Transverse colon (tissue), 4 donors: Measurements from ENCODE around the gene TMEM106C.

Source experiments
- EP300 ChIP-seq: sonication (generic); formaldehyde crosslinking; IDR thresholded peaks from one replicate; pipeline ENCODE4 v1.6.1; 2017; ENCODE audit warnings: antibody characterized with exemption, low read depth
- POLR2A ChIP-seq: fragments of 450-650 bp; IDR thresholded peaks from one replicate; pipeline ENCODE4 v1.6.1; 2016; ENCODE audit warnings: antibody characterized with exemption, mild to moderate bottlenecking, moderate library complexity
- POLR2AphosphoS5 ChIP-seq, 3 donors: sonication (generic); formaldehyde crosslinking; IDR thresholded peaks; one replicate each; pipeline ENCODE4 v1.6.1; 2016; ENCODE audit warnings: antibody characterized with exemption in 3 of 3
- TF ChIP-seq, protein P1 (sequence below), 5 experiments: fragments of 200-600 bp in 3 of 5; fragments of 450-650 bp in 2 of 5; sonication (generic) in 3 of 5; IDR thresholded peaks; 1 replicate in 2 of 5; 2 replicates in 3 of 5; pipeline ENCODE4 v1.5.1; 2016 to 2017; ENCODE audit warnings: antibody characterized with exemption in 5 of 5, inconsistent platforms in 3 of 5, mild to moderate bottlenecking in 2 of 5, moderate library complexity in 1 of 5

DNA sequence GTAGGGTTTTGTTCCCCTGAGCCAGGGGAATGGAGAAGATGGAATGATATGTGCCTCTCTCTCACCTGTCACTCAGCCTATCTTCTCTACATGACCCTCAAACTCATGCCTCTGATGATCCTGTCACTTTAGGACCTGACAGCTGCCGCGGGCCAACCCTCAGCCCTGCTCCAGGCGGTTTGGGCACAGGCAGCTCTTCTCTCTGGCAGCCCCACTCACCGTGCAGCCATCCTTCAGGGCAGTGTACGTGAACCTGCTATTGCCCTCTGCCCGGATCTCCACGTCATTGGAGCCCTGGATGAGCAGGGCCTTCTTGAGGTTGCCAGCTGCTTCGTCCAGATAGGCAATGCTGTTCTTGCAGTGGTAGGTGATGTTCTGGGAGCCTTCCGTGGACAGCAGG is 10.5 kb downstream of the TMEM106C start:
- TF ChIP-seq, protein P1, sequence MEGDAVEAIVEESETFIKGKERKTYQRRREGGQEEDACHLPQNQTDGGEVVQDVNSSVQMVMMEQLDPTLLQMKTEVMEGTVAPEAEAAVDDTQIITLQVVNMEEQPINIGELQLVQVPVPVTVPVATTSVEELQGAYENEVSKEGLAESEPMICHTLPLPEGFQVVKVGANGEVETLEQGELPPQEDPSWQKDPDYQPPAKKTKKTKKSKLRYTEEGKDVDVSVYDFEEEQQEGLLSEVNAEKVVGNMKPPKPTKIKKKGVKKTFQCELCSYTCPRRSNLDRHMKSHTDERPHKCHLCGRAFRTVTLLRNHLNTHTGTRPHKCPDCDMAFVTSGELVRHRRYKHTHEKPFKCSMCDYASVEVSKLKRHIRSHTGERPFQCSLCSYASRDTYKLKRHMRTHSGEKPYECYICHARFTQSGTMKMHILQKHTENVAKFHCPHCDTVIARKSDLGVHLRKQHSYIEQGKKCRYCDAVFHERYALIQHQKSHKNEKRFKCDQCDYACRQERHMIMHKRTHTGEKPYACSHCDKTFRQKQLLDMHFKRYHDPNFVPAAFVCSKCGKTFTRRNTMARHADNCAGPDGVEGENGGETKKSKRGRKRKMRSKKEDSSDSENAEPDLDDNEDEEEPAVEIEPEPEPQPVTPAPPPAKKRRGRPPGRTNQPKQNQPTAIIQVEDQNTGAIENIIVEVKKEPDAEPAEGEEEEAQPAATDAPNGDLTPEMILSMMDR (IDR thresholded peaks at IDR 0.05) = no peak
- TF ChIP-seq POLR2A (no peak), EP300 (no peak), POLR2AphosphoS5 (IDR thresholded peaks at IDR 0.05) (no peak)
